Endometrial microvascular endothelial cells (primary cell): ENCODE measurements around the gene CDH23. TPM values are rescaled to one million over a fixed set of nuclear protein-coding genes. Genes with fewer than 3 reads are reported as not detected.
"Not testable (repeated sequence)": the region's sequence is repeated elsewhere in the genome, so short reads cannot be mapped to it uniquely, and the experiment has no call there.

Source experiments
- in situ Hi-C: cut with HindIII; loops from 2 replicates; pipeline ENCODE4 v1.10.0; 2017; ENCODE audit warnings: low sequenced_read_pairs, low pct_unique_long_range_greater_than_20kb; ENCODE audit errors: inconsistent ontology term
- total RNA-seq: library from RNA; depleted of rRNA; stranded (reverse); fragments of >200 nt; gene quantifications from one replicate; pipeline ENCODE4 v1.2.3, GENCODE V29; 2015; ENCODE audit errors: inconsistent ontology term

The CDH23 gene
- total RNA-seq = 0.09 TPM

GRCh38 chr10:71396711-71397295 lies at the start of gene CDH23:
Gene CDH23 (plus strand): TSS chr10:71396920. CDS start chr10:71439832, 42,912 bp downstream.
- in situ Hi-C loops = loop anchor here (25.0 kb wide), 1 partner anchor 165 kb away; no protein-coding TSS in a partner anchor

GRCh38 chr10:71347587-71348395 lies 48.9 kb upstream of the CDH23 start:
- in situ Hi-C loops = no loop called here

DNA sequence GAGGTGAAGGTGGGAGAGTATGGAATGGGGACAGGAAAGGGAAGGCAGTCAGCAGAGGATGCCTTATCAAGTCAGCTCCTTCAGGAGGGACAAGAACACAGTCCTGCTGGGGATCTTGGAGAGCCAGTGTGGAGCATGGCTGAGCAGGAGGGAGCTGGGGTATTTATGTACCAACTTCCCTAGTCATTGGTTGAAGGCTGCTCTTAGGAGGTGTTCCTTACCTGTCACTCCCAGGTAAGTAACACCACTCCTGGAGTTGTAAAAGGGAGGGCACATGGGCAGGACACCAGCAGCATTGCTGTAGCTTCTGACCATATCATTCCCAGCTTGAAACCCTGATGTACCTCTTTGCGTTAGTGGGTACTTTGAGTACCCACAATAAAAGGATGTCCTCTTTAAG lies 47.9 kb upstream of the CDH23 start:
- in situ Hi-C loops = no loop called here

- in situ Hi-C loops = no loop called here
These were observed 47.3 kb upstream of the CDH23 start for GRCh38 chr10:71349406-71349805.

DNA sequence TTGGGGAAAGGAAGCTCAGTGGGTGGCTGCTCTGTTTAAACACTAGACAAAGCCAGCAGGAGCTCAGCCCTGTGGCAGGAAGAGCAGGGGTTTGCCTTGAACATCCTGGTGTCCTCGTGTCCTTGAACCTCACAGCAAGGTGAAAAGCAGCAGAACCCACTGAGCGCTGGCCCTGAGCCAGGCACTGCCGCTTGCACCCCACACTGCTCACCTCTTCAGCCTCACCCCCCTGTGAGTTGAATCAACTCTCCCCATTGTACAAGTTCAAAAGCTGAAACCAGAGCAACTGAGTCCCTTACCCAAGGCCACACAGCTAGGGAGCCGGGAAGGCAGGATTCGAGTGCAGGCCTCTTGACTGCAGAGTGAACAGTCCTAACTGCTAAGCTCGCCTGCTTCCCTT lies 45.6 kb upstream of the CDH23 start:
- in situ Hi-C loops = no loop called here

GRCh38 chr10:71351628-71352319 lies 44.9 kb upstream of the CDH23 start:
- in situ Hi-C loops = no loop called here

DNA sequence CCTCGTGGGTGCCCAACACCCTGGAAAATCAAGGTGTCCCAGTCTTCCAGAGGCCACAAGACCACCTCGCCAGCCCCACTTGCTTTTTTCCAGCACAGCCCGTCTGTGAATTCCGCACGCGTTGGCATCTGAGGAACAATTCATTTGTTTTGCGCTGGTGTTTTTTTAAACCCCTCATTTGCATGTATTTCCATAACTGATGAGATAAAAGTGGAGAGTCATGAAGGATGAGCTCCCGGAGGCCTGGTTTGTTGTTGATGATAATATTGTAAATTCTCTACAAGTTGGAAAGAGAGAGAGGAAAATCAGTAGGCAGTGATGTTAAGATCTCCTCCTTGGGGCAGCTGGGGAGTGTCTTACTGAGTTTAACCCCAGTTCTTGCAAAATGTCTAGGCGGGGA lies 43.1 kb upstream of the CDH23 start:
- in situ Hi-C loops = no loop called here

GRCh38 chr10:71354776-71355175 lies 41.9 kb upstream of the CDH23 start:
- in situ Hi-C loops = no loop called here

DNA sequence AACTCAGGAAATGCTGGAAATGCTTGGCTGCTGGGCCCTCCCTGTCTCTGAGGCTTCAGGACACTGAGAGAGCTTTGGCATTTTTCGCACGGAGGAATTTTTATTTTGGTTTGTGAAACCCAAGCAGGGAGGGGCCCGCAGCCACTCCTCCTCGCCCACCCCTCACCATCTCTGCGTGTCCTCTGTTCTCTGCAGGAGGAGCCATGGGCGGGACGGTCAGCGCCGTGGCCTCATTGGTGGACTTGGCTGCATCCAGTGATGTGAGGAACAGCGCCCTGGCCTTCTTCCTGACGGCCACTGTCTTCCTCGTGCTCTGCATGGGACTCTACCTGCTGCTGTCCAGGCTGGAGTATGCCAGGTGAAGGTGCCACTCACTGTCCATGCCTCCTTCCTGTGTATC lies 40.8 kb upstream of the CDH23 start:
- in situ Hi-C loops = no loop called here

GRCh38 chr10:71357792-71358265 lies 38.9 kb upstream of the CDH23 start:
- in situ Hi-C loops = no loop called here

DNA sequence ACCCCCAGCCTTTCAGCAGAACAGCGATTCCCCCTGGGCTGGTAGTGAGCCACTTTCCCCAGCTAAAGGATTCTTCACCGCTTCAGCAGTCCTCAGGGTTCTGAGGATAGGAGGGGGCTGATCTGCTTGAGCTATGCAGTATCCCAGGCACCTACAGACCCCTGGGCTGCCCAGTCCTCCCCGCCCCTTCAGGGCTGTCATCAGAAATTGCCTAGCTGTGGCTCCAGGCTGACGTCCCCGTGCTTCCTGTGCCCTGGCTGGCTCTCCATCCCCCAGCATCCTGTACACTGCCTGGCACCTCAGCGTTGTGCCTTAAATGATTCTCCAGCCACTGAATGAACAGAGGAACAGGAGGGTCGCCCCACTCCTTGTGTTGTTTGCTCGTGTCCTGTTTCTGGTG lies 38.4 kb upstream of the CDH23 start:
- in situ Hi-C loops = no loop called here

GRCh38 chr10:71358906-71359305 lies 37.8 kb upstream of the CDH23 start:
- in situ Hi-C loops = not testable (repeated sequence)

- in situ Hi-C loops = no loop called here
These were observed 37.2 kb upstream of the CDH23 start for GRCh38 chr10:71359364-71360046.

DNA sequence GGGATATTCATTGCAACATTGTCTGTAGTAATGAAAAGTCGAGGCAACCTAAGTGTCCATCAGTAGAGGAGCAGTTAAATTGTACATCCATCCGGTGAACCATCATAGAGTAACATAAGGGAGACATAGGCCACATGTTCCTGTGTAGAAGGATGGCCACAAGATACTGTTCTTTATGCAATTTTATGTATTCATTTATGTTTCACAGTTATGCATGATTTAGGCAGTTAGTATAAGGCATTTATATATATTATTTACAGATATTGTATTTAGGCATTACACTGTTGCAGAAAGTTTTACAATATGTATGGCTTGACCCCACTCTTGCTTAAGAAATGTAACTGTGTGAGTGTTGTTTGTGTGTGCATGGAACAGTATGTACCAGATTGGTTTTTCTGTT lies 36.0 kb upstream of the CDH23 start:
- in situ Hi-C loops = no loop called here

DNA sequence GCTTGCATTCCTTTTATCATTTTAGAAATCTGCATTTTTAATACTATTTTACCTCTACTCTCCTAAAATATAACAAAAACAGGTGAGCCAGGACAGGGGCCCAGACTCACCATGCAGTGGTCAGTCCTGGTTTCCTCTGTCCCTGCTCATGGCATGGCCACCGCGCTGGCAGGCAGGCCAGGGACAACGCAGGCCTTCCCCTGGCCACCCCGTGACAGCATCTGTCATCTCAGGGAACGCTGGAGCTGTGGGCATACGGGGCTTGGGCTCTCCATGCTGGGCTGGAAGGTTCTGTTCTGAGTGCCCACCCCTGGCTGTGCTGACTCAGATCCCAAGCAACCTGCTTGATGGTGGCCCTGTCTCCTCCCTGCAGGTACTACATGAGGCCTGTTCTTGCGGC lies 35.1 kb upstream of the CDH23 start:
- in situ Hi-C loops = no loop called here

DNA sequence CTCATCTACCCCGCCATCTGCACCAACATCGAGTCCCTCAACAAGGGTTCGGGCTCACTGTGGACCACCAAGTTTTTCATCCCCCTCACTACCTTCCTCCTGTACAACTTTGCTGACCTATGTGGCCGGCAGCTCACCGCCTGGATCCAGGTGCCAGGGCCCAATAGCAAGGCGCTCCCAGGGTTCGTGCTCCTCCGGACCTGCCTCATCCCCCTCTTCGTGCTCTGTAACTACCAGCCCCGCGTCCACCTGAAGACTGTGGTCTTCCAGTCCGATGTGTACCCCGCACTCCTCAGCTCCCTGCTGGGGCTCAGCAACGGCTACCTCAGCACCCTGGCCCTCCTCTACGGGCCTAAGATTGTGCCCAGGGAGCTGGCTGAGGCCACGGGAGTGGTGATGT lies 34.6 kb upstream of the CDH23 start:
- in situ Hi-C loops = no loop called here

- in situ Hi-C loops = no loop called here
These were observed 32.8 kb upstream of the CDH23 start for GRCh38 chr10:71363936-71364335.

DNA sequence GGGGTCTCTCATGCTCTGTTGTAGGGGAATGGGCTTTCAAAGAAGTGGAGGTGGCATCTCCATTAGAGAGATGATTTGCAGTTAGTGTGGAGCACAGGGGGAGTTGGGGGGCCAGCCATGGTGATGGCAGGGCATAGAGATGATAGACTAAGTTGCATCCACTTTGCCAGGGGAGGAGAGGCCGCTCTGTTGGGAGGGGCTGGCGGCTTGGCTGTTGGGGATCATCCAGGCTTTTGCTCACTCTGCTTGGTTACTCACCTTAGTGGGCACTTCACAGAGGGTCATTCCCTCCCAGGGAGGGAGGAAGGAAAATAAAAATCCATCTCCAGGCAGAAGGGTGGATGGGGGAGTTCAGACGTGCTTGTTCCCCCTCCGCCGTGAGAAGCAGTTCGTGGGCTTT lies 31.4 kb upstream of the CDH23 start:
- in situ Hi-C loops = no loop called here

DNA sequence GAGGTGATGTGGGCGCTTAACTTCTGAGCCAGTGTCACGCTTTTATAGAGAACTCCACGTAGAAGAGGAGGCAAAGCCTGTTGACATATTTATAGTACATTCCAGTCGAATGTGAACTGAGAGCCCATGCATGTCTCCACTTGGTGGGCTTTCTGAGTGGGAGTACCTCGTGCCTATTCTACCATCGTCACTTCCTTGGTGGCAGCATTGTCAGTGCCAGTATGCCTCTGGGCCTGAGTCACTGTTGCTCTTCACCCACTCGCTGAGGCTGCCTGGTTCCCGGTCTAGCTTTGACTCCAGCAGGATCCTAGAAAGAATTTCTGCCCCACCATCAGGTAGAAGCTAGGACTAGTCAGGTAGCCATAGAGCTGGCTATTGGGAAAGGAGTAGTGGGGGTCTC lies 30.0 kb upstream of the CDH23 start:
- in situ Hi-C loops = no loop called here
